Nucleus accumbens (tissue), 56 donors: ENCODE results near the gene IQGAP3.

Experiments used
- DNase-seq, 56 donors: peaks; one replicate each; lab custom pipeline; 2025; lab: John Stamatoyannopoulos, UW

The IQGAP3 gene

DNA sequence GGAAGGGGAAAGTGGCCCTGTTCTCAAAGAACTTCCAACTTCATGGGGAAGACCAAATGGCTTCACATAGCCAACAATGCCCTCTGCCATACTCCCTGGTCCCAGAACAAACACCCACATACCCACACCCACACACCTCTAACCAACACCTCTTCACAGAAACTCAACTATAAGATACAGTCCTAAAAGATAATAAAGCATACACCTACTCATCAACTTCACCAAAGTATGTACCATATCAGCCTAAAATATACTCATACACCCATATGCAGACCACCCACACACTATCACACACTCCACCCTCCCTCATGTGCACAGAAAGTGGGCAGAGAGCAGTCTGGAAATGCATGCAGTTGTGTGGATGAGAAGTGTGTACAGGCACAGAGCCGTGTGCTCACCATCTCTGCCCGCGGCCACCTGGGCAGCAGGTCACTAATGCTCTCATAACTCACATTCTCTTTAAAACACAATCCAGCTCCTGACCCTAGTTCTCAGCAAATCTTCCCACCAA, 27.7 kb downstream of the IQGAP3 start:
- DNase-seq, result no peak

DNA sequence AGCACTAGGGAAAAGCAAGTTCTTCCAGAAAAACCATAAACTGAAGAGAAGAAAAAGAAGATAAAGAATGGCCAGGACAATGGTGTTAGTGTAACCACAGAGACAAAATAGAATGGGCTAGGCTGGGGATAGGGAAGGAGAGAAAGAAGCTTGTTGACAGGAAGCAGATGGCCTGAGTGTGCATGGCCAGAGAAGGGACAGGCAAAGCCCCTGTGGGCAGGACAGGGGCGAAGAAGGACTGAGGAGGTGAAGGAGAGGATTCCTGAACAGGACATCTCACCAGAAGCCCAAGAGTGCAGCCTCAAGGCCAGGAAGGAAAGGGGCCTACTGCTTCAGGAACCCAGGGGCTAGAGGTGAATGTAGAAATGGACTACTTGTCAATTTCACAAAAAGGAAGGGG, 29.3 kb downstream of the IQGAP3 start:
- DNase-seq, result no peak

DNA sequence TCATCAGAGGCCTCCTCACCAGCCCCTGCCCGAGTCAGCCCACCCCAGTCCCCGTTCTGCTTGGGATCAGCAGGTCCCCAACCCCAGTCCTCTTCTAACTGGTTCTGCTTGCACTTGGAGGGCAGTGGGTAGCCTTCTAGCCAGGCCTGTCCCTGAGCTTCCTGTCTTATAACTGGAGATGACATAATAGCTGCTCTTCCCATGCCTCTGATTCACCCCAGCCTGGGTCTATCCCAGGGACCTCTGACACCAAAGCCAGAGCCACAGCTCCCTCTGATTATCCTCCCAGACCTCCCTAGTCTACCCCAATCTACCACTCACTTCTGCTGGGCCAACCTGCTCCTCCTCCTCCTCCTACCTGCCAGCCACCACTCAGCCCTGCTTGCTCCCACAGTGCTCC, 31.4 kb downstream of the IQGAP3 start:
- DNase-seq, result no peak

DNA sequence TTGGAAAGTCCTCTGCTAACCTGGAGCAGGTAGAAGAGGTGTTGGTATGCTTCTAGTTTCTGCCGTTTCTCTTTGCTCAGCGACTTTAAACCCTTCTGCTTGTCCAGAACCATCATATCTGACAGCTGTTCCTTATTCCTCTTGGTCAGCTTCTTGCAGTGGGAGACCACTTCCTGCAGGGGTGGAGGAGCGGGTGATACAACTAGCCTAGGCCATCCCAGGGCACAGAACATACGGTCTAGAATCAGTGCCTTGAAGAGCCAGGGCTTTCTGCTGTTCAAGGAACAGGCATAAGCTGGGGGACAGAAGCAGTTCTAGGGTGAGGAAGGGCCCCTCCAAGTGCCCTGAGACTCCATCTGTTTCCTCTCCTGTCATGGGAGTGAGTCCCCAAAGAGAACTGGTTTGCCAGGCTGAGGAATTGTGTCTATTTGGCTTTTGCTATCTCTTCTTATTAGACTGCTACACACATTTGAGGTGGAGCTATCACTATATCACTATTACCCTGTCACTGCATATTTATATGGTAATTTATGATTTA, 32.5 kb downstream of the IQGAP3 start:
- DNase-seq, result no peak

DNA sequence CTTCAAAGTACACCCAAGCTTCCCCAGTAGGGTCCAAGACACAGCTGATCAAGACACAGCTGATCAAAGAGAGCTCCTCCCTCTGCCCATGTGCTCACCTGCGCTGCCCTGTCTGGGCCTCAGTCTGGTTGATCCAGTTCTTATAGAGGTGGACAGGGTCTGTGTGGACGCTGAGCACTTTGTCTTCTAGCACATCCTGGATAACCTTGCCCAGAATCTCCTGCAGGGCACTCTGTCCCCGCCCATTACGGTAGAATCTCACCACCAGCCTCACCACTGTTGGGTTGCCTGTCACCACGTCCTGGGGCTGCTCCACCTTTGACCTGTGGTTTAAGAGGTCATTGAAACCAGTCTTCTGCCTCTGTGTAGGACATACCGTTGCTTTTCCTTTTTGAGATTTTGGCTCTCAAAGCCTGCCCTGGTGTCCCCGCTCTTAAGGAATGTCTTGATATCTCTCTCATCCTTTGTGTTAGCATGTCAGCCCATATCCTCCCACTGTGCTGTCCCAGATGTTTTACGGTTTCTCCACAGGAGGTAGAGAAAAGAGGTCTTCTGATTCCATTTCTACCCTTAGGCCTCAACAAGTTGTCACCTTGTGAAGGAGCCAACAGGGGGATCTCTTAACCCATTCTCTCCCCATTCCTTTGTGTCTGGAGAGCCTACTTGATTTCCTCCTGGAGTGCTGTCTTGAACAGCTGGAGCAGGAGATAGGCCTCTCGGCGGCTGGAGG, 33.5 kb downstream of the IQGAP3 start:
- no peak for DNase-seq

DNA sequence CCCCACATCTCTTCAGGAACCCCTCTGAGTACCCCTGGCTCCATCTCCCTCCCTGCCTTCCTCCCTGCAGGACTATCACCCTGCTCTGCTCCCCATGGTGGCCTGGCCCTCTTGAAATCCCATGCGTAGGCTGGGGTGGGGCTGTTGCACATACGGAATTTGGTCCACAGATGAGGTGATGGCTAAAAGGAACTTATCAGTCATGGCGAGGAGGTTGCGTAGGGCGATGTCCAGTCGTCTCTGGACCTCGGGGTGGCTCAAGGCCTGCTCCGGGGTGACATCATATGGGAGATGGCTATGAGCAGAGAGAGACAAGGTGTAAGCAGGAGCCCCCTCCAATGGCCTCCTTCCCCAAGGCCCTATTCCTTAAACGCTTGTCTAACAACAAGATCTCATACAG, 35.3 kb downstream of the IQGAP3 start:
- no peak for DNase-seq

DNA sequence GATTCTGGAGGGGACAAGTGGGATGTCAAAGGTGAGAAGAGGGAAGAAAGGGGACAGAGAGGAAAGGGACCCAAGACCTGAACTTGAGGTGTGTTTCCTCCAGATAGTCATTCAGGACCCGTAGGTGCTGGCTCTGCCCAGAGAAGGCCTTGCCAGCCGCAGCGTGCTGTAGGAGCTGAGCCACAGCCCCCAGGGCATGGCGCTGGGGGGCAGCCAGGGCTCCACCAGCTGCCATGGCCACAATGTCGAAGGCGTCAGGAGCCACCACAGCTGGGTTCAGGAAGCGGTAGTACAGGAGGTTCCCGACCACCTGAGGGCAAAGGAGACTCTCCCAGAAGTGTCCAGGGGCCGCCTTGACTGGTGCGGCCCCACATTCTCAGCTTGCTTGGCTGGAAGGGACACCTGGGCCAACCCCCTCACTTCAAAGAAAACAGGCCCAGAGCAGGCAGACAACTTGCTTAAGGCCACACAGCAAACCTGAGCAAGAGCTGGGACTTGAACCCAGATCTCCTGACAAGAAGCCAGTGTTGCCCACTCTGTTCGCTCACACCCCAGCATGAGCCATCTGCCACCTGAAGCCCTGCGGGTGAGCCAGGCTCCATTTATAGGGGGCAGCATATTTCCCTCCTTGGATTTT, 37.8 kb downstream of the IQGAP3 start:
- no peak for DNase-seq

DNA sequence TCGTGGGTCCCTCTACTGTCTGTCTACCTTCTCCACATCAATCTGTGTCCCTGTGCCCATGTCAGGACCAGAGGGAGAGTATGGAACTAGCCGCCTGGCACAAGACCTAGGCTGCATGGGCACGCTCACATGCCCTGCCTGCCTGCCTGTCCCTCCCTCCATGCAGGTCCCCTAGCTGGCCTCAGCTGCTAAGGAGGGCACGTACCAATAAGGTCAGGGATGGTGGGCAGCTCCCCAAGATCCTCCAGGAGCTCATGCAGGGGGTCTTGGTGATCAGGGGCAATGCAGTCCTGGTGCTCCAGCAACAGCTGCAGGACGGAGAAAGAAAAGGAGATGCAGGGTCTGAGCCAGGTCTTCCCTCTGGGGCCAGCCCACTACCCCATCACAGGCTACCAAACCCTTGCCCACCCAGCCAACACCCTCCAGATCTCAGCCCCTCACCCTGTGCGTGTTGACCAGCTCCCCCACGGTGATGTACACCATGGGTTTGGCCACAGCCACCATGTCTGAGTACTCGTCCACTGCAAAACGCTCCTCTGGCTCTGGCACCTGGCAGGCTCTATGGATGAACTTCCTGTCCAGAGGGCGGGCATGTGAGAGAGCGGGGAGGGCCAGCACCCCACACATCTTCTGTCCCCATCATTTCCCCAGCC, 38.7 kb downstream of the IQGAP3 start:
- no peak for DNase-seq

DNA sequence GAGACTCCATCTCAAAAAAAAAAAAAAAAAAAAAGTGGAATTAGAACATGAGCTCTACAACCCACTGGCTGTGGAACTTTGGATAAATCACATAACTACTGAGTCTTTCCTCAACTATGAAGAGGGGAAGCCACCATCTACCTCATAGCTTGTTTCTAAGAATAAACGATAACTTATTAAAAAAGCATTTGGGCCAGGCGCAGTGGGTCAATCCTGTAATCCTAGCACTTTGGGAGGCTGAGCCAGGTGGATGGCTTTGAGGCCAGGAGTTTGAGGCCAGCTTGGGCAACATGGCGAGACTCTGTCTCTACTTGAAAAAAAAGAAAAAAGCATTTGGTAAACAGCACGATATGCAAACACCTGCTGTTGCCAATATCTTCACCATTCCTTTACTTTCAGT, 40.0 kb downstream of the IQGAP3 start:
- DNase-seq, result no peak

DNA sequence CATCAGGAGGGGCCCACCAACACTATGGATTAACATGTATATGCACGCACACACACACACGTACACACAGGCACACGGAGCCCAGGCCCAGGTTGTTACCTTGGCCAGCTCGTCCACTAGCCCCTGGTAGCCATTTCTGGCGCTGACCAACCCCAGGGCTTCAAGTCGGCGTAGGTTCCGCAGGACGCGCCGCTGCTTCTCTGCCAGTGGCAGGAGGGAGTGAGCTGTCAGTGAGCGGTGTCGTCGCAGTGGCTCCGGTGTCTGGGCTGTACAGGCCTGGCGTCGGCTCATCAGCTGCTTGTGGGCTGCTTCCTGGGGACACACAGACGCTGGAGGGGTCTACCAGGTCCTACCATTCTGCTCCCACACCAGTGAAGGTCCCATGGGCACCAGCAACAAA, 42.4 kb downstream of the IQGAP3 start:
- no peak for DNase-seq

DNA sequence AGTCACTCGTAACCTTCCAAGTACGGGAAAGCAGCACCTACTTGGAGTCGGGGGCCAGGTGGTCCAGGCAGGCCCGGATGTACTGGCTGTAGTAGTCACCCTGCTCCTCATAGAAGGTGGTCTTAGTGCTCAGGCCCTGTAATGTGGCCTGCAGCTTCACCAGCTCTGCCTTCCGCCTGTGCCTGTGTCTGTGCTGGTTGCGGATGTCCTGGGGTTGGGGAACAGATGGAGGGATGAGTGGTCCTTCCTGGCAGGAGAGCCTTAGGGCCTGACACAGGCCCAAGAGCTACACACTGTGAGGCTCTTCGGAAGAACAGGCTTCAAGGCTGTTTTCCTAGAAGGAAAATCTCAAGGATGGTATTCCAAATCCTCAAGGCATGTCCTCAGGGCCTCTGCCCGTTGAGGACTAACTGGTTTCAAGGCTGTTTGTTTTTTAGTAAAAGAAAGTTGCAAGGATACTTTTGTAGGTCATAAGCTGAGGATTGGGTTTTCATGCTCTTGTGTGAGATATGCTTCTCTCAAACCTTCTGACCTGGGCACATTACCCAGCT, 43.4 kb downstream of the IQGAP3 start:
- DNase-seq, result no peak

DNA sequence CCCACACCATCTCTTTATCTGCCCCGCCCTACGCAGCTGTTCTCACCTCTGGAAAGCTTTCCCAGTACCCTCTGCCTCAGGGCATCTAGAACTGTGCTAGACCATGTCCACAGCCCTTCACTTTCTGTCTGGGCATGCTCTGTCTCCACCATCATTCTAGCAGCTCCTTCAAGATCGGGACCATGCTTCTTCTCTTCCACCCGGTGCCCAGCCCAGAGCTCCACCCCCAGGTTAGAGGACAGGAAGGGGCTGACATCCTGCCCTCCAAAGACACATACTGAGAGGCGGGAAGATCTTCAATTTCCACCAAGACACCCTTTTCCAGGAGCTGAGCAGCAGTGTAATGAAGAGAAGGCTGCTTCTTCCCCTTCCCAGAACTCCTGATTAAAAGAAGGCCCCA, 44.1 kb downstream of the IQGAP3 start:
- no peak for DNase-seq

DNA sequence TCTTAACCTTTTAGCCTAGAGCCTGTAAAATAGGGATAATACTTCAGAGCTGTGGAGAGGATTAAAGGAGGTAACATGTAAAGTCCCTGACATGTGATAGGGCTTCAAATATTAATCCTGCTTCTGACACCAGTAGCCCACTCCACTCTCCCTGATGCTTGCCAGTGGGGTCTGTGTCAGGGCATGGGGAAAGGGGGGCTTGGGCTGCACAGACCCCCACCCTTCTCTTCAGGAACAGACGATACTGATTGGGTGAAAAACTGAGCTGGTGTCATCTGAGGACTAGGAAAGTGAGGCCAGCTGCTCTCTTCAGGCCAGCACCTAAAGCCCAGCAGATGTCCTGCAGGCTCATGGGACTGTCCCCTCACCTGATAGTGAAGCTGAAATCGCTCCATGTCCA, 44.8 kb downstream of the IQGAP3 start:
- DNase-seq, result no peak

DNA sequence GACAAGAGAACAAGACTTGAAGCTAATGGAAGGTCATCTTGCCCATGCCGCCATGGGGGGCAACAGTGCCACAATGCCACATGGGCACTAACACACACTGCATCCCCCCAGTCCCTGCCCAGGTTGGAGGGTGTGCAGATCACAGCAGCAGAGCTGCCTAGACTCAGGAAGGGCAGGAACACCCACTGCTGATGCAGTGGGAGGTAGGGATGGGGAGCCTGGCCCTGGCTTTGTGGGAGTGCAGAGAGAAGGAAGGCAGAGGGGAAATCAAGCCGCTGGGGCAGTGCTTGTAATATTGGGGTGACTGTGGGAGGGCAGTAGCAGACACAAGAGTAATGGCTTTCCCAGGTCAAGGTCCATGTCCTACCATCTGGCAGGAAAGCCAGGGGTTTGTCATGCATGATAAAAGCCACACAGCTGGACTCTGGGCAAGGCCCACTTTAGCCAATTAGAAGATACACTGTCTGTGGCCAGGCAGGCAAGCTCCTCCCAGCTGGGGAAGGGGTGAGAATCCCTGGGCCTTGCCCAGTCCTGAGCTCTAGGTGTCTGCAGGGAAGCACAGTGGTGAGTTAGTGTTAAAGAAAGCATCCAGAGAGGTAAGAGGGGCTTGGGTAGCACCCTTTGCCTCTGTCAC, 46.4 kb downstream of the IQGAP3 start:
- no peak for DNase-seq

DNA sequence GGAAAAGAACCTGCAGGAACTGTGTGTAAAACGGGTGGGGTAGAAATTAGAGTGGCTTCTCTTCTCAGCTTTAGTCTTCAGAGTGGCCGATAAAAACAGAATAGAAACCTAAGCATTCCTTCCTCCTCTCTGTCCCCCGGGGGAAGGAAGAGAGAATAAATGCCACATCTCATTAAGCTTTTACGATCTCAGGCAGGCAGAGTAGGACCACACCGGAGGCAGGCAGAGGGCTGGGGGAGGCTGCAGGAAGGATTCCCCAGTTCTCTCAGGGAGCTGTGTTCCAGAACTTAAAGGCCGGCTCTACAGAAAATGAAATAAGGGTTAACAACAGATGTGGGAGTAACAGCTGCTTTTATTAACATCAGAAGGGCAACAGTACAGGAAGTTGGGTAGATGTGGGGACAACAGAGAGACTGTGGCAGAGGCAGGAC, 47.3 kb downstream of the IQGAP3 start:
- DNase-seq, result no peak

DNA sequence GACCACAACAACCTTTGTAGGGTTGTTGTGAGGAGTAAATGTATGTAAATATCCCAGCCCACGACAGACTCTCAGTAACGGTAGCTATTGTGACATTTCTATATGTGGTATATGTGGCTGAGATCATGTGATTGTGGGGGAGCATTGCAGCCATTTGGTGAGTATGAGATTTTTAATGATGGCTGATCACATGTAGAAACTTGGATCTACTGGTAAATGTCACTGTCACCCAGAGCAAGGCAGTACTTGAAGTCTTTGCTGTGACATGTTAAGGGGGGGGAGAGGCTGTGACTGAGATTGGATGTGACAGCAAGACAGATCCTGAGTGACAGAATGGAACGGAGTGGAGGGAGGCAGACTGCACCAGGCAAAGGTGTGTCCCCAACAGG, 47.9 kb downstream of the IQGAP3 start:
- no peak for DNase-seq

DNA sequence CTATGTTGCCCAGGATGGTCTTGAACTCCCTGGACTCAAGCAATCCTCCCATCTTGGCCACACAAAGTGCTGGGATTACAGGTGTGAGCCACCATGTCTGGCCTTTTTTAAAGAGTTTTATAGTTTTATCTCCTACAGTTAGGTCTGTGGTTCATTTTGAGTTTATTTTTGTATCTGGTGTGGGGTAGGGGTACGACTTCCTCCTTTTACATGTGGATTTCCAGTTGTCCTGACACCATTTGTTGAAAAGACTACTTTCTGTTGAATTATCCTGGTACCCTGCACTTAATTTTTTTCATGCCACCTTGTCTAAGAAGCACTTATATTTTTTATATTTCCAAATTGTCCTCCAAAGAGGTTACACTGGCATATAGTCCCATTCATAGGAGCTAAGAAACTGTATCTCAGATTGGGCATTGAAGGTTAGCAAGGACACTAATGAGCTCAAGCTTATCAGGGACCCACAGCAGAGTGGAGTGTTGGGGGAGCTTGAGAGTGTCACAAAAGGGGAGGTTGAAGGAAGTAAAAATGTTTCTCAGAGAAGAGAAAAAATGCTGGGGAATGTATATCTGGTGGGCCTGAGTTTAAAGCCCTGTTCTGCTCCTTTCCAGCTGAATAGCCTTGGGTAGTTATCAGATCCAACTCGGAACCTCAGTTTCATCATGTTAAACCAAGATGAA, 48.4 kb downstream of the IQGAP3 start:
- DNase-seq, result no peak

DNA sequence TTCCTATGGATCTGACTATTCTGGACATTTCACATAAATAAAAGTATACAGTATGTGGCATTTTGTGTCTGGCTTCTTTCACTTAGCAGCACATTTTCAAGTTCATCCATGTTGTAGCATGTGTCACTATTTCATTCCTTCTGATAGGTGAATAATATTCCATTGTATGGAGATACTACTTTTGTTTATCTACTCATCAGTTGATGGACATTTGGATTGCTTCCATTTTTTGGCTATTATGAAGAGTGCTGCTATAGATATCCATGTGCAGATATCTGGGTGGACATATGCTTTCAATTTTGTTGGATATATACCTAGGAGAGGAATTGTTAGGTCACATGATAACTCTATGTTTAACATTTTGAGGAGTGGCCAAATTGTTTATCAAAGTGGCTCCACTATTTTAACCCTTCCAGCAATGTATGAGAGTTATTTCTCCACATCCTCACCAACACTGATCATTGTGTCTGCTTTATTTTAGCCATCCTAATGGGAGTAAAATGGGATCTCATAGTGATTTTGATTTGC, 49.9 kb downstream of the IQGAP3 start:
- no peak for DNase-seq

DNA sequence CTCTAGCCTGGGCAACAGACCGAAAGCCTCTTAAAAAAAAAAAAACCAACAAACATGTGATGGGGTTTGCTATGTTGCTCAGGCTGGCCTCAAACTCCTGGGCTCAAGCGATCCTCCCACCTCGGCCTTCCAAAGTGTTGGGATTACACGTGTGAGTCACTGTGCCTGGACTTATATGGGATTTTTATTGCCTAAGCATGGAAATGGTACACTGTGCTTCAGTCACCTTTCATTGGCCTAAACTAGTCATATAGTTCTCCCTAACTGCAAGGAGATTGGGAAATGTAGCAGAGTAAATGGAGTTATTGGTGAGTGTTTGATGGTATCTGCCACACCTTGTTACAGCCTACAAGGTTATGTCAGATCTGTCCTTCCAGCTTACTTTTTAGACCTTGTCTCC, 54.6 kb downstream of the IQGAP3 start:
- no peak for DNase-seq

DNA sequence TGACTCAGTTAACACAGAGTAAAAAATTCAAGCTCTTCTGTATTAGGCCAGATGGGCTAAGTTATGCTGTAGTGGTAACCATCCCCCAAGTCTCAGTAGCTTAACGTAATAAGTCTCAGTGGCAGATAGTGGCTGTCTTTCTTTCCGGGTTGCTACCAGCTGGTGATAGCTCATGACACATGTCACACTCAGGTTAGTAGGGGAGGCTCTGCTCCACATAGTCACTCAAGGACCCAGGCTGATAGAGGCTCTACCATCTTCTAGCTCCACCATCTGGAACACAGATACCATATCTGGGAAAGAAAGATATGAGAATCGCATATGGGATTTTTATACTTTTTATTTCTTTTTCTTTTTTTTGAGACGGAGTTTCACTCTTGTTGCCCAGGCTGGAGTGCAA, 55.5 kb downstream of the IQGAP3 start:
- no peak for DNase-seq
